NB4 (cell line): Measurements from ENCODE around the gene LSAMP.

ENCODE experiments used
- DNase-seq: peaks from one replicate; pipeline ENCODE4 v3.0.0; 2010; ENCODE audit warnings: low read depth
- H3K4me3 ChIP-seq: one replicate; pipeline ENCODE4 v1.5.1; 2011; ENCODE audit warnings: mild to moderate bottlenecking, low read depth, low read length, moderate library complexity
- CTCF ChIP-seq: IDR thresholded peaks from one replicate; pipeline ENCODE4 v1.5.1; 2012; ENCODE audit warnings: low read depth, low read length
- MAX ChIP-seq: IDR thresholded peaks from 2 replicates; pipeline ENCODE4 v1.6.1; 2011; ENCODE audit warnings: low read depth, low read length
- MYC ChIP-seq: IDR thresholded peaks from 2 replicates; pipeline ENCODE4 v1.6.1; 2011; ENCODE audit warnings: low read depth, low read length
- POLR2A ChIP-seq: IDR thresholded peaks from 2 replicates; pipeline ENCODE4 v1.6.1; 2011; ENCODE audit warnings: mild to moderate bottlenecking; ENCODE audit not compliant: insufficient read length; ENCODE audit errors: extremely low read depth

The LSAMP gene

GRCh38 chr3:116306149-116306548 lies 139.1 kb downstream of the LSAMP start:
- TF ChIP-seq MYC (no peak), CTCF (no peak), POLR2A (no peak), MAX (no peak)
- H3K4me3 ChIP-seq, result no peak overlapping the region
- no peak for DNase-seq

- no peak for TF ChIP-seq MAX
- no peak for TF ChIP-seq POLR2A
- TF ChIP-seq MYC, result no peak
- no peak for TF ChIP-seq CTCF
- no peak for DNase-seq
- no peak overlapping the region for H3K4me3 ChIP-seq
Measured at GRCh38 chr3:116302087-116302747, 143.1 kb downstream of the LSAMP start.

GRCh38 chr3:116301422-116301821 lies 143.9 kb downstream of the LSAMP start:
- H3K4me3 ChIP-seq, result no peak overlapping the region
- TF ChIP-seq POLR2A (no peak), MYC (no peak), MAX (no peak), CTCF (no peak)
- DNase-seq, result no peak

GRCh38 chr3:116300226-116300625 lies 145.1 kb downstream of the LSAMP start:
- DNase-seq, result no peak
- TF ChIP-seq MAX (no peak), MYC (no peak), CTCF (no peak), POLR2A (no peak)
- no peak overlapping the region for H3K4me3 ChIP-seq

- DNase-seq, result no peak
- TF ChIP-seq MYC (no peak), MAX (no peak), CTCF (no peak), POLR2A (no peak)
- no peak overlapping the region for H3K4me3 ChIP-seq
Measured at GRCh38 chr3:116299646-116300081, 145.6 kb downstream of the LSAMP start.

GRCh38 chr3:116298151-116298550 lies 147.1 kb downstream of the LSAMP start:
- no peak overlapping the region for H3K4me3 ChIP-seq
- no peak for DNase-seq
- TF ChIP-seq MAX, result no peak
- no peak for TF ChIP-seq POLR2A
- no peak for TF ChIP-seq CTCF
- TF ChIP-seq MYC, result no peak
